Endothelial cell of umbilical vein (primary cell): ENCODE data around the gene SLC23A2. TPM values are rescaled to one million over a fixed set of nuclear protein-coding genes. Genes with fewer than 3 reads are reported as not detected.

Source experiments
- BruUV-seq: library from RNA; stranded (reverse); fragments of 400-500 nt; replicated peaks from 2 replicates; lab custom pipeline; 2021; lab: Mats Ljungman, UMichigan
- CTCF ChIA-PET: fragments of 300-600, 350-600 bp; sonication (Branson Sonifier 250); formaldehyde crosslinking; loops from one replicate; lab custom pipeline; 2021; ENCODE audit warnings: antibody characterized with exemption, inconsistent platforms; lab: Charles Lee
- POLR2A ChIA-PET: fragments of 300-600, 350-600 bp; sonication (Branson Sonifier 250); formaldehyde crosslinking; loops from one replicate; lab custom pipeline; 2021; ENCODE audit warnings: antibody characterized with exemption, inconsistent platforms; lab: Charles Lee
- DNase-seq: peaks from one replicate; pipeline ENCODE4 v3.0.0-alpha.2; 2011; ENCODE audit warnings: low read depth, low spot score
- FAIRE-seq: peaks from 2 replicates; lab custom pipeline; 2011; peaks lifted over from hg19 to GRCh38; lab: Jason Lieb, UNC
- H2AFZ ChIP-seq: 2 replicates; pipeline ENCODE4 v1.6.0; 2012; ENCODE audit warnings: low read depth, low read length, control low read depth, inconsistent platforms
- H3K27ac ChIP-seq: 2 replicates; pipeline ENCODE4 v1.5.1; 2011; ENCODE audit warnings: low read depth, mild to moderate bottlenecking, control low read depth, low read length, moderate library complexity; ENCODE audit not compliant: insufficient read depth
- H3K27me3 ChIP-seq, 2 experiments: 2 replicates each; pipeline versions ENCODE4 v1.6.0 to v1.6.1; 2011; ENCODE audit warnings: low read length in 2 of 2, mixed read lengths in 1 of 2; ENCODE audit not compliant: control insufficient read depth in 2 of 2, insufficient read depth in 2 of 2
- H3K36me3 ChIP-seq, 2 experiments: 2 replicates in 1 of 2; 3 replicates in 1 of 2; pipeline ENCODE4 v1.5.1; 2011; ENCODE audit warnings: low read length in 2 of 2, mild to moderate bottlenecking in 1 of 2, moderate library complexity in 1 of 2; ENCODE audit not compliant: control insufficient read depth in 2 of 2, insufficient read depth in 2 of 2; ENCODE audit errors: extremely low read depth in 1 of 2
- H3K4me1 ChIP-seq: 3 replicates; pipeline ENCODE4 v1.5.1; 2011; ENCODE audit warnings: mild to moderate bottlenecking, low read length; ENCODE audit not compliant: control insufficient read depth, insufficient read depth; ENCODE audit errors: extremely low read depth
- H3K4me2 ChIP-seq: 2 replicates; pipeline ENCODE4 v1.6.1; 2011; ENCODE audit warnings: low read length, control low read depth, mixed read lengths; ENCODE audit not compliant: insufficient read depth
- H3K4me3 ChIP-seq, 3 experiments: fragments of 200-600 bp in 1 of 3; sonication (generic), shearing (Covaris generic) in 1 of 3; replicated peaks in 1 of 3; 2 replicates each; pipeline ENCODE4 v1.5.1; 2011 to 2016; ENCODE audit warnings: control low read depth in 3 of 3, low read length in 3 of 3, mild to moderate bottlenecking in 2 of 3, inconsistent platforms in 1 of 3, low read depth in 1 of 3, moderate library complexity in 1 of 3; ENCODE audit not compliant: insufficient read depth in 1 of 3
- H3K79me2 ChIP-seq: 2 replicates; pipeline ENCODE4 v1.6.0; 2012; ENCODE audit warnings: low read length, inconsistent platforms; ENCODE audit not compliant: control insufficient read depth, insufficient read depth
- H3K9ac ChIP-seq: replicated peaks from 2 replicates; pipeline ENCODE3; 2011; ENCODE audit warnings: low read length, control low read depth; ENCODE audit not compliant: insufficient read depth; ENCODE audit errors: extremely low read depth
- H3K9me1 ChIP-seq: replicated peaks from 3 replicates; pipeline ENCODE4 v1.6.0; 2011; ENCODE audit warnings: mild to moderate bottlenecking, low read length; ENCODE audit not compliant: control insufficient read depth, insufficient read depth; ENCODE audit errors: extremely low read depth
- H3K9me3 ChIP-seq: replicated peaks from 2 replicates; pipeline ENCODE4 v1.5.1; 2012; ENCODE audit warnings: low read length, inconsistent platforms; ENCODE audit not compliant: control insufficient read depth, insufficient read depth
- H4K20me1 ChIP-seq: replicated peaks from 2 replicates; pipeline ENCODE3; 2011; ENCODE audit warnings: mild to moderate bottlenecking, low read length; ENCODE audit not compliant: control insufficient read depth, insufficient read depth; ENCODE audit errors: extremely low read depth
- CTCF ChIP-seq, 2 donors: IDR thresholded peaks; 1 replicate in 1 of 2; 2 replicates in 1 of 2; pipeline ENCODE4 v1.5.1; 2011; ENCODE audit warnings: low read length in 2 of 2, mild to moderate bottlenecking in 2 of 2, moderate library complexity in 2 of 2, control low read depth in 1 of 2, inconsistent platforms in 1 of 2, low read depth in 1 of 2; ENCODE audit not compliant: insufficient read depth in 1 of 2; ENCODE audit errors: extremely low read depth in 1 of 2
- EZH2 ChIP-seq: IDR thresholded peaks from 2 replicates; pipeline ENCODE4 v1.6.1; 2012; ENCODE audit warnings: borderline replicate concordance, low read depth, mild to moderate bottlenecking, moderate library complexity, low read length, inconsistent platforms; ENCODE audit not compliant: severe bottlenecking
- FOS ChIP-seq: IDR thresholded peaks from 2 replicates; pipeline ENCODE4 v1.6.1; 2011; ENCODE audit warnings: mild to moderate bottlenecking, low read length, moderate library complexity, borderline replicate concordance; ENCODE audit not compliant: insufficient read depth
- GATA2 ChIP-seq: IDR thresholded peaks from 2 replicates; pipeline ENCODE4 v1.7.0; 2011; ENCODE audit warnings: low read depth, mild to moderate bottlenecking, moderate library complexity, mixed read lengths, low read length; ENCODE audit not compliant: insufficient read length, insufficient read depth
- JUN ChIP-seq: IDR thresholded peaks from 2 replicates; pipeline ENCODE4 v1.6.1; 2011; ENCODE audit warnings: borderline replicate concordance, low read depth; ENCODE audit not compliant: insufficient read length, insufficient read depth
- MAX ChIP-seq: IDR thresholded peaks from 2 replicates; pipeline ENCODE4 v1.6.1; 2011; ENCODE audit not compliant: insufficient read depth, insufficient read length
- MYC ChIP-seq: IDR thresholded peaks from one replicate; pipeline ENCODE4 v1.6.1; 2011; ENCODE audit warnings: mild to moderate bottlenecking, low read depth, low read length
- POLR2A ChIP-seq: IDR thresholded peaks from 2 replicates; pipeline ENCODE4 v1.6.1; 2012; ENCODE audit warnings: low read depth, mild to moderate bottlenecking, control low read depth, low read length
- POLR2AphosphoS5 ChIP-seq: IDR thresholded peaks from 2 replicates; pipeline ENCODE4 v1.6.1; 2012; ENCODE audit warnings: low read depth, mild to moderate bottlenecking, control low read depth, low read length, moderate library complexity; ENCODE audit not compliant: insufficient read depth
- dilution Hi-C: fragments of 300-500 bp; cut with MboI; formaldehyde crosslinking; loops from one replicate; pipeline ENCODE4 v1.15.0; 2019; ENCODE audit warnings: low sequenced_read_pairs; ENCODE audit not compliant: extremely low pct_ligation_motif_present
- intact Hi-C: fragments of 100-400 bp; cut with micrococcal nuclease; formaldehyde crosslinking; loops from one replicate; pipeline ENCODE4 v1.10.0; 2022
- polyA plus RNA-seq, 4 experiments: library from polyadenylated mRNA; depleted of rRNA in 3 of 4; stranded (reverse) in 3 of 4; unstranded in 1 of 4; fragments of >200 nt; gene quantifications; 2 replicates each; pipeline versions ENCODE4 v1.2.1 to v1.2.3, GENCODE V29; 2011 to 2012; ENCODE audit warnings: missing spikeins in 1 of 4
- total RNA-seq: library from RNA; stranded (reverse); gene quantifications from 2 replicates; pipeline ENCODE4 v1.2.3, GENCODE V29; 2021

The SLC23A2 gene
- total and polyA plus RNA-seq, 2 donors (not counting 3 experiments of a cell fraction or from before 2014, with no cell fraction given): 24.4 to 24.5 TPM

- Histone ChIP-seq H3K27me3 (no peaks in the 10 kb centered on the region), H3K4me1 (peaks cover 28% of the 10 kb centered on the region), H2AFZ (no peak overlapping the region), H3K9me3 (no peaks in the 10 kb centered on the region), H3K4me3 (no peak overlapping the region), H3K9me1 (no peaks in the 10 kb centered on the region), H3K79me2 (no peaks in the 10 kb centered on the region), H4K20me1 (no peaks in the 10 kb centered on the region), H3K9ac (no peak overlapping the region), H3K4me2 (no peak overlapping the region), H3K27ac (no peak overlapping the region), H3K36me3 (no peaks in the 10 kb centered on the region)
- no TSS peak for BruUV-seq
- dilution Hi-C loops (no loop called here), intact Hi-C loops (no loop called here)
- TF ChIP-seq CTCF (IDR thresholded peaks at IDR 0.05; ENCODE audit: extremely low read depth in 1 of 2, insufficient read depth in 1 of 2, low read depth in 1 of 2, low read length in 2 of 2) (no peak), MAX (no peak), FOS (no peak), MYC (no peak), POLR2A (no peak), GATA2 (no peak), JUN (no peak), EZH2 (no peak), POLR2AphosphoS5 (no peak)
- ChIA-PET POLR2A (no interaction called here), CTCF (no interaction called here)
- FAIRE-seq (no peak), DNase-seq (no peak)
These were observed 189.1 kb downstream of the SLC23A2 start for GRCh38 chr20:4812216-4812615.
